ENCODE data around the gene CEP295NL.

The CEP295NL gene

DNA sequence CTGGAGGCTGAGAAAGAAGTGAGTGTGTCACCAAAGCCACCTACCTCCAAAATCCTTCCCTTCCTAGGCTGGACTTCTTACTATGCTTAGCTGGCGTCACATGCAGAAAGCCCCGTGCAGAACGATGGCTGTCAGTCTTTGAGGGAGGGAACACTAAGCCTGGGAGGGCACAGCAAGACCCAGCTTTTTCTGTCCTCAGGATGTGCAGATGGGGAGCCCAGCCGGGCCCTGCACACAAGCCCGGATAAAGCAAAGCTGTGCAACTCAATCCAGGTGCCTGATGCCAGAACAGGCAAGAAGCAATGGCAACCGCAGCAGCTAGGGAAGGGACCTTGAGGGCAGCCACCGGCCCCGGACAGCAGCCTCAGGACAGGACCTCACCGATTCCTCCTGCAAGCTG is 48.5 kb downstream of the CEP295NL start:
- Mint-ChIP-seq H3K27ac (no peak overlapping the region), H3K27me3 (no peaks in the 10 kb centered on the region), H3K36me3 (no peaks in the 10 kb centered on the region), H3K4me1 (ENCODE audit: low read depth) (no peaks in the 10 kb centered on the region), H3K9me3 (ENCODE audit: low read depth) (no peaks in the 10 kb centered on the region), H3K4me3 (no peak overlapping the region)

GRCh38 chr17:78853926-78854394 is 49.0 kb downstream of the CEP295NL start:
- no peaks in the 10 kb centered on the region for H3K4me1 Mint-ChIP-seq (ENCODE audit: low read depth)
- no peaks in the 10 kb centered on the region for H3K9me3 Mint-ChIP-seq (ENCODE audit: low read depth)
- H3K27me3 Mint-ChIP-seq = no peaks in the 10 kb centered on the region
- H3K4me3 Mint-ChIP-seq = no peak overlapping the region
- no peak overlapping the region for H3K27ac Mint-ChIP-seq
- H3K36me3 Mint-ChIP-seq = no peaks in the 10 kb centered on the region

- Mint-ChIP-seq H3K27ac (no peak overlapping the region), H3K9me3 (ENCODE audit: low read depth) (no peaks in the 10 kb centered on the region), H3K4me1 (ENCODE audit: low read depth) (no peaks in the 10 kb centered on the region), H3K4me3 (no peak overlapping the region), H3K27me3 (no peaks in the 10 kb centered on the region), H3K36me3 (no peaks in the 10 kb centered on the region)
Measured at GRCh38 chr17:78852709-78853121, 50.3 kb downstream of the CEP295NL start.

DNA sequence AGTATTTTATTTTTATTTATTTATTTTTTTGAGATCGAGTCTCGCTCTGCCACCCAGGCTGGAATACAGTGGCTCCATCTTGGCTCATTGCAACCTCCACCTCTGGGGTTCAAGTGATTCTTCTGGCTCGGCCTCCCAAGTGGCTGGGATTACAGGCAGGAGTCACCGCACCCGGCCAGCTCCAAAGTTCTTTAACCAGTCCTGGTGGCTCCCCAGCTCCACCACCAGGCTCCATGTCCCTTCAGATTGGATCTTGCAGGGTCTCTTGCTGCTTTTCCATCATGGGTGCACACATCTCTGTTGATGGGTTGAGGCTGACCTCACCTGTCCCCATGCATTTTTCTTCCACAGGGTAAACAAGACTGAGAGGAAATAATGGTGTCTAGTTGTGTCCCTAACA is 54.0 kb downstream of the CEP295NL start:
- no peaks in the 10 kb centered on the region for H3K27me3 Mint-ChIP-seq
- H3K9me3 Mint-ChIP-seq (ENCODE audit: low read depth) = no peaks in the 10 kb centered on the region
- no peak overlapping the region for H3K27ac Mint-ChIP-seq
- peaks cover 5% of the 10 kb centered on the region for H3K4me1 Mint-ChIP-seq (ENCODE audit: low read depth)
- H3K4me3 Mint-ChIP-seq = no peak overlapping the region
- no peaks in the 10 kb centered on the region for H3K36me3 Mint-ChIP-seq

DNA sequence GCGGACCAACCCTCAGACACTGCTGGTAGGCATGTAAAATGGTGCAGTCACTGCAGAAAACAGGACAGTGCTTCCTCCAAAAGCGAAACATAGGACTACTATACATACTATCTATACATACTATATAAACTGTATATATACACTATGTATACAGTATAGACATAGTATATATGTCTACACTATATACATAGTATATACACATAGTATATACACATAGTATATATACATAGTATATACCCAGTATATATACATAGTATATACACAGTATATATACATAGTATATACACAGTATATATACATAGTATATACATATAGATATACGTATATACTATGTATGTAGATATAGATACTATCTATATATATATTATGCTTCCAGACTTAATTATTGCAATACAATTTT is 55.9 kb downstream of the CEP295NL start:
- H3K9me3 Mint-ChIP-seq (ENCODE audit: low read depth) = no peaks in the 10 kb centered on the region
- no peaks in the 10 kb centered on the region for H3K36me3 Mint-ChIP-seq
- peaks cover 8% of the 10 kb centered on the region for H3K4me1 Mint-ChIP-seq (ENCODE audit: low read depth)
- no peak overlapping the region for H3K27ac Mint-ChIP-seq
- H3K27me3 Mint-ChIP-seq = no peaks in the 10 kb centered on the region
- no peak overlapping the region for H3K4me3 Mint-ChIP-seq

DNA sequence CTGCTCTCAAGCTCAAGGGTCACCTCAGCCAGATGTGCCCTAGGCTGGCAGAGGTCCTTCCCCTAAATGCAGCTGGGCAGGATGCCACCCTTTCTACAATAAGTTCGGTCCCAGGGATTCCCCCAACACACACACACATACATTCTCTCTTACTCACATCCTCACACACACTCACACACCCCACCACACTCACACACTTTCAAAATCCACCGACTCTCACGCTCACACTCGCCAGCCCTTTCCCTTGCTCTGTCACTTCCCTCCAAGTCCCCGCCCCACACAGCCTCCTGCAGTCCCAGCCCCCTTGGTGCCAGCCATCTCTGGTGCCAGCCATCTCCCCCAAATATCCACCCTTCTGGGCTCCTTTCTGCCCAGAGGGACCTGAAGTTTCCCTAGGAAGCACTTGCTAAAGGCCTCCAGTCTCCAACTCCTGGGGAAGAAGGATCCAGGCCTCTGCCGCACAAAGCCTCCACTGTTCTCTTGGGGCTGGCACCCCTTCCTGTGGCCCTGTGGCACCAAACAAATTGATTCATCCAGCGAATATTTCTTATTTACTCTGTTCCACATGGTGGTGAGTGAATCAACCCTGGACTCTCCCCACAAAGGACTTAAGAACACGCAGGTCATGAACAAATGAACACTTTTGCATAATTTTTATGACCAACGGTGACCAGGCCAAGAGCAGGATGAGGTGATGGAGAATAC is 58.5 kb downstream of the CEP295NL start:
- no peak overlapping the region for H3K4me3 Mint-ChIP-seq
- peaks cover 15% of the 10 kb centered on the region for H3K4me1 Mint-ChIP-seq (ENCODE audit: low read depth)
- H3K9me3 Mint-ChIP-seq (ENCODE audit: low read depth) = no peaks in the 10 kb centered on the region
- H3K27ac Mint-ChIP-seq = no peak overlapping the region
- H3K36me3 Mint-ChIP-seq = no peaks in the 10 kb centered on the region
- no peaks in the 10 kb centered on the region for H3K27me3 Mint-ChIP-seq

GRCh38 chr17:78842881-78843565 is 60.0 kb downstream of the CEP295NL start:
- H3K36me3 Mint-ChIP-seq = peaks cover 4% of the 10 kb centered on the region
- H3K27ac Mint-ChIP-seq = no peak overlapping the region
- no peak overlapping the region for H3K4me3 Mint-ChIP-seq
- H3K27me3 Mint-ChIP-seq = no peaks in the 10 kb centered on the region
- H3K4me1 Mint-ChIP-seq (ENCODE audit: low read depth) = peaks cover 27% of the 10 kb centered on the region
- no peaks in the 10 kb centered on the region for H3K9me3 Mint-ChIP-seq (ENCODE audit: low read depth)

- Mint-ChIP-seq H3K27me3 (no peaks in the 10 kb centered on the region), H3K4me3 (peak within 1 kb of the TSS; percentile 95), H3K9me3 (ENCODE audit: low read depth) (no peaks in the 10 kb centered on the region), H3K36me3 (peaks cover 13% of the 10 kb centered on the region), H3K27ac (peak within 1 kb of the TSS; percentile 94), H3K4me1 (ENCODE audit: low read depth) (peaks cover 42% of the 10 kb centered on the region)
Measured at GRCh38 chr17:78840780-78841611, 62.0 kb downstream of the CEP295NL start, which contains the start of gene USP36. USP36 (minus strand) TSS chr17:78840814; CDS start chr17:78836363, 4,451 bp downstream.
